ENCODE results near the gene GAST. TPM values are rescaled to one million over a fixed set of nuclear protein-coding genes. Genes with fewer than 3 reads are reported as not detected.
"Not testable (repeated sequence)": the region's sequence is repeated elsewhere in the genome, so short reads cannot be mapped to it uniquely, and the experiment has no call there.

GAST gene
- total and polyA plus RNA-seq, 10 of the 15 experiments (the other 5 are each of a cell fraction or from before 2014, with no cell fraction given): not detected

DNA sequence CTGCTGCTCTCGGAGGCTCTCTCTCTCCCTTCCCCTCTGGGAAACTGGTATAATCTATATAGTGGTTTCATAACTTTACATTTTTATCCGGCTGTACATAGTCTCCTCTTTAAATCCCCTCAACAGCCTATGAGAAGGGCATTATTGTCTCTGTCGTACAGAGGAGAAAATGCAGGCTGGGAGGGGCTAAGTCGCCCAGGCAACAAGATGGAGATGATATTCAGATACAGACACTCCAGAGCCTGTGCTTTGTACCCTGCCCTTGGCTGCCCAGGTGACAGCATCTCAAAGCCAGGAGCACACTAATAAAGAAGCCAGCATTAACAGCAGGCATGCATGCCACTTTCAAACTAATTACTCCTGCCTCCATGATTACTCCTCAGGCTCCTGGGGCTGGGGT lies 28.1 kb upstream of the GAST start:
- FAIRE-seq (no peak), ATAC-seq (no peak), DNase-seq (ENCODE audit: low read depth, low spot score) (no peak)
- in situ Hi-C loops (cut with MboI): loop anchor here (25.0 kb wide), 2 partner anchors 1528 to 1678 kb away; partner anchors contain the start of gene TMEM106A
- no peak overlapping the region for H3K9ac ChIP-seq (ENCODE audit: control insufficient read depth, insufficient read depth, low read length)
- H3K4me2 ChIP-seq (ENCODE audit: control insufficient read depth, insufficient read depth): no peak overlapping the region
- TF ChIP-seq IKZF1 (conservative IDR thresholded peaks at IDR 0.05) (no peak), SPI1 (IDR thresholded peaks at IDR 0.05; ENCODE audit: borderline replicate concordance, insufficient read depth, low read depth, low read length) (no peak), MYC (IDR thresholded peaks at IDR 0.05; ENCODE audit: insufficient read depth, insufficient read length, insufficient replicate concordance, low read length, severe bottlenecking) (no peak), MTA2 (IDR thresholded peaks at IDR 0.05; ENCODE audit: low read depth) (no peak), GABPA (IDR thresholded peaks at IDR 0.05; ENCODE audit: low read depth) (no peak), KLF5 (IDR thresholded peaks at IDR 0.05; ENCODE audit: partially characterized antibody) (no peak), KDM1A (IDR thresholded peaks at IDR 0.05; ENCODE audit: borderline replicate concordance) (no peak)
- TF ChIP-seq, protein P1, sequence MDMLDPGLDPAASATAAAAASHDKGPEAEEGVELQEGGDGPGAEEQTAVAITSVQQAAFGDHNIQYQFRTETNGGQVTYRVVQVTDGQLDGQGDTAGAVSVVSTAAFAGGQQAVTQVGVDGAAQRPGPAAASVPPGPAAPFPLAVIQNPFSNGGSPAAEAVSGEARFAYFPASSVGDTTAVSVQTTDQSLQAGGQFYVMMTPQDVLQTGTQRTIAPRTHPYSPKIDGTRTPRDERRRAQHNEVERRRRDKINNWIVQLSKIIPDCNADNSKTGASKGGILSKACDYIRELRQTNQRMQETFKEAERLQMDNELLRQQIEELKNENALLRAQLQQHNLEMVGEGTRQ (IDR thresholded peaks at IDR 0.05; ENCODE audit: borderline replicate concordance, low read depth, low read length): no peak
- BruUV-seq (replicated peaks): no TSS peak
- H3K4me1 ChIP-seq (ENCODE audit: control insufficient read depth, insufficient read depth, low read length): no peaks in the 10 kb centered on the region
- WGBS (ENCODE audit: insufficient coverage, insufficient replicate concordance, low lambda C conversion rate, missing lambda C conversion rate): 46% methylated on average over 4 of the region's 4 CpGs
- no peaks in the 10 kb centered on the region for H4K20me1 ChIP-seq (ENCODE audit: control insufficient read depth, insufficient read depth)
- H3K4me3 ChIP-seq: no peak overlapping the region
- peaks cover 3% of the 10 kb centered on the region for H3K79me2 ChIP-seq (ENCODE audit: control insufficient read depth, insufficient read depth, low read length)
- RAD21 ChIA-PET (ENCODE audit: unreplicated experiment): no interaction called here
- H2AFZ ChIP-seq (ENCODE audit: control insufficient read depth, low read depth, low read length): no peak overlapping the region
- H3K9me3 ChIP-seq (replicated peaks; ENCODE audit: control insufficient read depth, insufficient read depth, low read length): no peaks in the 10 kb centered on the region
- H3K27me3 ChIP-seq (replicated peaks in 1 of 2; ENCODE audit: control insufficient read depth in 2 of 2, insufficient read depth in 2 of 2, low read length in 1 of 2): no peaks in the 10 kb centered on the region
- SMC1A ChIA-PET (ENCODE audit: uncharacterized antibody, unreplicated experiment): interaction anchor here (0.9 to 2.3 kb wide), 4 partner anchors 14 to 21 kb away, joined by 3 to 11 read pairs (median 4); no protein-coding TSS in a partner anchor
- H3K36me3 ChIP-seq (ENCODE audit: control insufficient read depth in 2 of 2, insufficient read depth in 2 of 2, low read length in 1 of 2): no peaks in the 10 kb centered on the region
- intact Hi-C loops (cut with micrococcal nuclease; ENCODE audit: unreplicated experiment): no loop called here
- POLR2A ChIA-PET: interaction anchor here (0.6 to 1.3 kb wide), 2 partner anchors 16 to 18 kb away, joined by 3 read pairs; no protein-coding TSS in a partner anchor
- no peak overlapping the region for H3K27ac ChIP-seq (ENCODE audit: control insufficient read depth, insufficient read depth)
- CTCF ChIA-PET: interaction anchor here (9.5 kb wide), 1 partner anchor 16 kb away, joined by 170 read pairs; no protein-coding TSS in a partner anchor

DNA sequence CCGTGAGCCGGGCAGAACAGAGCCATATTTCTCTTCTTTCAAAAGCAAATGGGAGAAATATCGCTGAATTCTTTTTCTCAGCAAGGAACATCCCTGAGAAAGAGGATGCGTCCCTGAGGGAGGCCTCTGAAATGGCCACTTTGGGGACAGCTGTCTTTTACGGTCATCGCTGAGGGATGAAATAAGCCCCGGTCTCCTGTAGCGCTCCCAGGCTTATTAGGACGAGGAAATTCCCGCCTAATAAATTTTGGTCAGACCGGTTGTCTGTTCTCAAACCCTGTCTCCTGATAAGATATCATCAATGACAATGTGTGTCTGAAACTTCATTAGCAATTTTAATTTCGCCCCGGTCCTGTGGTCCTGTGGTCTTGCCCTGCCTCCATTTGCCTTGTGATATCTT lies 26.4 kb upstream of the GAST start:
- H3K27ac ChIP-seq (ENCODE audit: control insufficient read depth, insufficient read depth); H3K4me1 ChIP-seq (ENCODE audit: control insufficient read depth, insufficient read depth, low read length); H3K9me3 ChIP-seq (replicated peaks; ENCODE audit: control insufficient read depth, insufficient read depth, low read length); FAIRE-seq; H3K4me3 ChIP-seq; intact Hi-C loops (cut with micrococcal nuclease; ENCODE audit: unreplicated experiment); RAD21 ChIA-PET (ENCODE audit: unreplicated experiment); H3K27me3 ChIP-seq (replicated peaks in 1 of 2; ENCODE audit: control insufficient read depth in 2 of 2, insufficient read depth in 2 of 2, low read length in 1 of 2); DNase-seq (ENCODE audit: low read depth, low spot score); H2AFZ ChIP-seq (ENCODE audit: control insufficient read depth, low read depth, low read length); BruUV-seq (replicated peaks); H3K4me2 ChIP-seq (ENCODE audit: control insufficient read depth, insufficient read depth); ATAC-seq; POLR2A ChIA-PET; H3K9ac ChIP-seq (ENCODE audit: control insufficient read depth, insufficient read depth, low read length): not testable (repeated sequence)
- Histone ChIP-seq H4K20me1 (ENCODE audit: control insufficient read depth, insufficient read depth) (peaks cover 14% of the 10 kb centered on the region), H3K36me3 (ENCODE audit: control insufficient read depth in 2 of 2, insufficient read depth in 2 of 2, low read length in 1 of 2) (peaks cover 3 to 12% of the 10 kb centered on the region in 2 experiments), H3K79me2 (ENCODE audit: control insufficient read depth, insufficient read depth, low read length) (peaks cover 20% of the 10 kb centered on the region)
- WGBS (ENCODE audit: insufficient coverage, insufficient replicate concordance, low lambda C conversion rate, missing lambda C conversion rate): 75% methylated on average over 13 of the region's 13 CpGs
- CTCF ChIA-PET: interaction anchor here (1.5 to 2.0 kb wide), 2 partner anchors 10 to 20 kb away, joined by 7 to 10 read pairs; no protein-coding TSS in a partner anchor
- in situ Hi-C loops (cut with MboI): loop anchor here (25.0 kb wide), 2 partner anchors 1527 to 1677 kb away; partner anchors contain the start of gene TMEM106A
- SMC1A ChIA-PET (ENCODE audit: uncharacterized antibody, unreplicated experiment): interaction anchor here (1.4 to 2.3 kb wide), 2 partner anchors 15 to 18 kb away, joined by 4 to 11 read pairs; no protein-coding TSS in a partner anchor

Measured in GM12878 (cell line).